Measurements from ENCODE around the gene INPP5A. TPM values are rescaled to one million over a fixed set of nuclear protein-coding genes. Genes with fewer than 3 reads are reported as not detected.

Gene INPP5A
- total RNA-seq, 1 donor from 2014 or later = 45.2 TPM

DNA sequence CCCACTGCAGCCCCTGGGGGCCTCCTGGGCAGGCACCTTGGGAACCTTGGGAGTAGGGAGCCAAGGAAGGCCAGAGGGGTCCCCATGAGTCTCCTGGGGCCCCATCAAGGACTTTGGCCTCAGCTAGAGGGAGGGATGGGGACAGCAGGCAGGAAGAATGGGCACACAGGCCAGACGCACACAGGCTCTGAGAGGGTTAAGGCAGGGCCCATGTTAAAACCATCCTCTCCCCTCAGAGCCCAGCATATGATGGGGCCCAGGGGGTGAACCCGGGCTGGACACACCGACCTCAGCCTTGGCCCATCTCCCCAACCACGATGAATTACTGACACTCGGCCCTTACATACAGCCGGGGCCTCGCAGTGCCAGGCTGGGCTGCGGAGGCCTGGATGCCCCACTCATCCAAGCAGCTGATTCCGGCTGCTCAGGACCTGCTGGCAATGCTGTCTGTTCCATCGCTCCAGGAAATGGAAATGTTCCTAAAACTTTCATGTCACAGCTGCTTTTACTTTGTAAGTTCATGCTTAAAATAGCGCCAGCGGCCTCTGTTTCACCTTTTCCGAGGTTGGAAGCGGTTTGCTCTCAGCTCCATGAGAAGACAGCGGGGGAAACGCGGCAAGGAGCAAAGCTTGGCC, 17.3 kb upstream of the INPP5A start:
- no peaks in the 10 kb centered on the region for H3K9me3 Mint-ChIP-seq (ENCODE audit: unreplicated experiment)
- peaks cover 3% of the 10 kb centered on the region for H3K36me3 Mint-ChIP-seq (ENCODE audit: low read depth, unreplicated experiment)
- no peak for DNase-seq (ENCODE audit: low spot score)
- no peak overlapping the region for H3K4me3 Mint-ChIP-seq (ENCODE audit: unreplicated experiment)
- no peak overlapping the region for H3K27ac Mint-ChIP-seq (ENCODE audit: unreplicated experiment)
- TF ChIP-seq, protein P1, sequence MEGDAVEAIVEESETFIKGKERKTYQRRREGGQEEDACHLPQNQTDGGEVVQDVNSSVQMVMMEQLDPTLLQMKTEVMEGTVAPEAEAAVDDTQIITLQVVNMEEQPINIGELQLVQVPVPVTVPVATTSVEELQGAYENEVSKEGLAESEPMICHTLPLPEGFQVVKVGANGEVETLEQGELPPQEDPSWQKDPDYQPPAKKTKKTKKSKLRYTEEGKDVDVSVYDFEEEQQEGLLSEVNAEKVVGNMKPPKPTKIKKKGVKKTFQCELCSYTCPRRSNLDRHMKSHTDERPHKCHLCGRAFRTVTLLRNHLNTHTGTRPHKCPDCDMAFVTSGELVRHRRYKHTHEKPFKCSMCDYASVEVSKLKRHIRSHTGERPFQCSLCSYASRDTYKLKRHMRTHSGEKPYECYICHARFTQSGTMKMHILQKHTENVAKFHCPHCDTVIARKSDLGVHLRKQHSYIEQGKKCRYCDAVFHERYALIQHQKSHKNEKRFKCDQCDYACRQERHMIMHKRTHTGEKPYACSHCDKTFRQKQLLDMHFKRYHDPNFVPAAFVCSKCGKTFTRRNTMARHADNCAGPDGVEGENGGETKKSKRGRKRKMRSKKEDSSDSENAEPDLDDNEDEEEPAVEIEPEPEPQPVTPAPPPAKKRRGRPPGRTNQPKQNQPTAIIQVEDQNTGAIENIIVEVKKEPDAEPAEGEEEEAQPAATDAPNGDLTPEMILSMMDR (IDR thresholded peaks at IDR 0.05; ENCODE audit: unreplicated experiment) = no peak
- peaks cover 6% of the 10 kb centered on the region for H3K27me3 Mint-ChIP-seq (ENCODE audit: unreplicated experiment)
- peaks cover 16% of the 10 kb centered on the region for H3K4me1 Mint-ChIP-seq (ENCODE audit: unreplicated experiment)

DNA sequence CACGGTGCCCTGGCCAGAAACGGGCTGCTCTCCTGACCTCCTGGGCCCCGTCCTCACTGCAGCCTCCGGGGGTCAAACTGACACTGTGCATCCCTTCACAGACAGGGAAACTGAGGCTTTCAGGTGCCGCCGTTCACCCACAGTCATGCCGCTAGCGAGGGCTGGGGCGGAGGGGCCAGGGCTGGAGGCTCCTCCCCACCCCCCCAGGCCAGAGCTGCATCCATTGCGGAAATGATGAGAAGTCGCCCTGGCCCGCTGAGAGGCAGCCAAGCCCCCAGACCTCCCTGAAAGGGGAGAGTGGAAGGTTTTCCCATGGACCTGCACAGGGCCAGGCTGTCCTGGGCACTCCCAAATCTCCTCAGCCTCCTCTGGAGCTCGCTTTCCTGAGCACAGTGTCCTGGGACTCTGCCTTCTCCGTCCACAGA, 16.5 kb upstream of the INPP5A start:
- Mint-ChIP-seq H3K4me1 (ENCODE audit: unreplicated experiment) (peaks cover 11% of the 10 kb centered on the region), H3K27me3 (ENCODE audit: unreplicated experiment) (peaks cover 9% of the 10 kb centered on the region), H3K36me3 (ENCODE audit: low read depth, unreplicated experiment) (peaks cover 3% of the 10 kb centered on the region), H3K4me3 (ENCODE audit: unreplicated experiment) (no peak overlapping the region), H3K27ac (ENCODE audit: unreplicated experiment) (no peak overlapping the region), H3K9me3 (ENCODE audit: unreplicated experiment) (no peaks in the 10 kb centered on the region)
- DNase-seq (ENCODE audit: low spot score) = no peak
- TF ChIP-seq, protein P1 (IDR thresholded peaks at IDR 0.05; ENCODE audit: unreplicated experiment) = no peak

DNA sequence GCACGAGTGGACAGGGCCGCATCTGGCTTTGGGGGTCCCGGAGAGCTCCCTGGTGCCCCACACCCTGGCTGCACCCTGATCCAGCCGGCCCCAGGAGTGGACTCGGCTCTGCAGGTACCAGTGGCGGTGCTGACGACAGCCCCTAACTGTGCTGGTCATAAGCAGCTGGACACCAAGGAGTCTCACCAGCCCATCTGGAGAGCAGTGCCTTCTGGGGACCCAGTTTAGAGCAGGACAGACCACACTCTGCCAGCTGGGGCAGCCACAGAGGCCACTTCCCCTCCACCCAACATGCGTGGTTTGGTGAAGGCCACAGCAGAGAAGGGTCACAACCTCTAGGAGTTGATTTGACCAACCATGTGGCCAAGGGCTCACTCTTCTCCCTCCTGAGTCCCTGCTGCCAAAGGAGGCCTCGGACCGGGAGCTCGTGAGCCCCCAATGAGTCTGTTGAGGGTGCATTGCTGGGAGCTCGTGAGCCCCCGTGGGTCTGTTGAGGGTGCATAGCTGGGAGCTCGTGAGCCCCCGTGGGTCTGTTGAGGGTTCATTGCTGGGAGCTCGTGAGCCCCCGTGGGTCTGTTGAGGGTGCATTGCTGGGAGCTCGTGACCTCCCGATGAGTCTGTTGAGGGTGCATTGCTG, 16.0 kb upstream of the INPP5A start:
- TF ChIP-seq, protein P1 (IDR thresholded peaks at IDR 0.05; ENCODE audit: unreplicated experiment) = no peak
- H3K27ac Mint-ChIP-seq (ENCODE audit: unreplicated experiment) = no peak overlapping the region
- peaks cover 3% of the 10 kb centered on the region for H3K36me3 Mint-ChIP-seq (ENCODE audit: low read depth, unreplicated experiment)
- no peaks in the 10 kb centered on the region for H3K9me3 Mint-ChIP-seq (ENCODE audit: unreplicated experiment)
- no peak for DNase-seq (ENCODE audit: low spot score)
- peaks cover 9% of the 10 kb centered on the region for H3K27me3 Mint-ChIP-seq (ENCODE audit: unreplicated experiment)
- peaks cover 11% of the 10 kb centered on the region for H3K4me1 Mint-ChIP-seq (ENCODE audit: unreplicated experiment)
- H3K4me3 Mint-ChIP-seq (ENCODE audit: unreplicated experiment) = no peak overlapping the region

DNA sequence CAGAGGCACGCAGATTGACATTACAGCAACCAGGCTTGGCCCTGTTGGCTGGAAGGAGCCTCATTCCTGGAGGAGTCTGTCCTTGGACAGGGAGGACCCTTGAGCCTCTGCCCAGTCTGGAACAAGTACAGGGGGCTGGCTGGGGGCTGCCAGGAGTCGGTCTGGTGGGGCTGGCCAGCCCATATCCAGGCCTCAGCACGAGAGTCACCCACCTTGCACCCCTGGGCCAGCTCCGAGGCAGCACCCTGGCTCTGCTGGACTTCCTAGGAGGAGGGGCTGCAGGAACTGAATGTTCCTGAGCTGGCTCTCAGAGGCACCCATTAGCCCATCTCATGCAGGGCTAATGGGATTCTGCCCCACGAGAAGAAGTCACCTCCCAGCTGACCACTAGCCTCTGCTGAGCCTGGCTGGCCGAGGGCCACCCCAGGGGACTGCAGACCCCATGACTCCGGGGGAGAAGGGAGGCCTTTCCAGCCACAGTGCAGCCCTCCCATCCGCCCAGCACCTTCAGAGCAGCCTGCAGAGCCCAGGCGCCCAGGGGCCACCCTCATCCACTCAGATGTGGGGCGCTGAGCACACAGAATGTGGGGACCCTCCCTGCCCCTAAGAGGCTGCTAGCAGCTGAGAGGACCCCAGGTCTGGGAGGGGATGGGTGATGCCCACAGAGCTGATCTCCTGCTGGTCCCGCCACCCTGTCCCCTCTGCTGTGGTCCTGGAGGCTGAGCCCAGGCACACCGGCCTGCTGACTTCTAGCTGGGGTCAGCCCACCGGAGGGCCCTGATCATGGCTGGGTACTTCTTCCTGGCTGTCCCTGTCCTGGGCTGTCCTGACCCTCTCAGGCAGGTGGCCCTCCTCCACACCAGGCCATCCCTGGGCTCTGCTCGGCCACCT, 14.8 kb upstream of the INPP5A start:
- Mint-ChIP-seq H3K36me3 (ENCODE audit: low read depth, unreplicated experiment) (peaks cover 3% of the 10 kb centered on the region), H3K27me3 (ENCODE audit: unreplicated experiment) (peaks cover 9% of the 10 kb centered on the region), H3K4me3 (ENCODE audit: unreplicated experiment) (no peak overlapping the region), H3K9me3 (ENCODE audit: unreplicated experiment) (no peaks in the 10 kb centered on the region), H3K4me1 (ENCODE audit: unreplicated experiment) (peaks cover 11% of the 10 kb centered on the region), H3K27ac (ENCODE audit: unreplicated experiment) (no peak overlapping the region)
- no peak for DNase-seq (ENCODE audit: low spot score)
- TF ChIP-seq, protein P1 (IDR thresholded peaks at IDR 0.05; ENCODE audit: unreplicated experiment) = no peak

Data from endothelial cell (in vitro differentiated cells).